ENCODE measurements around the gene DCTPP1. TPM values are rescaled to one million over a fixed set of nuclear protein-coding genes. Genes with fewer than 3 reads are reported as not detected.
"Not testable (repeated sequence)": the region's sequence is repeated elsewhere in the genome, so short reads cannot be mapped to it uniquely, and the experiment has no call there.

Gene DCTPP1
- 10 to 100 TPM; 31.6 to 37.6 TPM for total RNA-seq

- intact Hi-C loops (cut with DNase I), result loop anchor here (5.0 kb wide), 2 partner anchors 97 to 202 kb away; partner anchors contain the start of gene ZNF768
- peak; percentile 97 for DNase-seq (ENCODE audit: low spot score)
- peak within 1 kb of the TSS; percentile 55 to 66 for H3K27ac ChIP-seq
- H3K27me3 ChIP-seq (replicated peaks; ENCODE audit: insufficient read depth), result no peaks in the 10 kb centered on the region
- no peaks in the 10 kb centered on the region for H3K36me3 ChIP-seq
- WGBS, result under 1% methylated on average over 49 of the region's 49 CpGs
- peak within 1 kb of the TSS; percentile 58 to 61 for H3K4me3 ChIP-seq
- peaks cover 4% of the 10 kb centered on the region for H3K4me1 ChIP-seq (replicated peaks)
- TF ChIP-seq POLR2AphosphoS5 (IDR thresholded peaks at IDR 0.05), result peak; percentile 98
- TF ChIP-seq POLR2A (IDR thresholded peaks at IDR 0.05), result peak; percentile 57
- peak; percentile 61 to 96 (median 90) for TF ChIP-seq CTCF (IDR thresholded peaks at IDR 0.05)
- no peaks in the 10 kb centered on the region for H3K9me3 ChIP-seq
These were observed at the start of gene DCTPP1 for GRCh38 chr16:30429678-30430427. DCTPP1 (minus strand) TSS chr16:30430030; CDS start chr16:30429980, 50 bp downstream.

GRCh38 chr16:30478766-30479478 is 49.1 kb upstream of the DCTPP1 start:
- Histone ChIP-seq H3K27ac (no peak overlapping the region), H3K9me3 (no peaks in the 10 kb centered on the region), H3K36me3 (no peaks in the 10 kb centered on the region), H3K27me3 (replicated peaks; ENCODE audit: insufficient read depth) (no peaks in the 10 kb centered on the region), H3K4me1 (replicated peaks) (no peaks in the 10 kb centered on the region), H3K4me3 (no peak overlapping the region)
- no peak for DNase-seq (ENCODE audit: low spot score)
- intact Hi-C loops (cut with DNase I), result no loop called here
- WGBS, result 92% methylated on average over 12 of the region's 12 CpGs
- TF ChIP-seq POLR2A (IDR thresholded peaks at IDR 0.05), result no peak
- no peak for TF ChIP-seq POLR2AphosphoS5 (IDR thresholded peaks at IDR 0.05)
- TF ChIP-seq CTCF (IDR thresholded peaks at IDR 0.05), result no peak

GRCh38 chr16:30477773-30478172 is 47.9 kb upstream of the DCTPP1 start:
- H3K27me3 ChIP-seq (replicated peaks; ENCODE audit: insufficient read depth); H3K36me3 ChIP-seq; H3K4me1 ChIP-seq (replicated peaks); H3K27ac ChIP-seq; DNase-seq (ENCODE audit: low spot score); intact Hi-C loops (cut with DNase I); H3K4me3 ChIP-seq; H3K9me3 ChIP-seq: not testable (repeated sequence)
- WGBS, result 88% methylated on average over 3 of the region's 3 CpGs

- Histone ChIP-seq H3K27me3 (replicated peaks; ENCODE audit: insufficient read depth) (peaks cover 5% of the 10 kb centered on the region), H3K4me3 (no peak overlapping the region), H3K36me3 (no peaks in the 10 kb centered on the region), H3K4me1 (replicated peaks) (no peaks in the 10 kb centered on the region), H3K9me3 (no peaks in the 10 kb centered on the region), H3K27ac (no peak overlapping the region)
- no peak for TF ChIP-seq POLR2AphosphoS5 (IDR thresholded peaks at IDR 0.05)
- no peak for TF ChIP-seq POLR2A (IDR thresholded peaks at IDR 0.05)
- TF ChIP-seq CTCF (IDR thresholded peaks at IDR 0.05), result no peak
- no peak for DNase-seq (ENCODE audit: low spot score)
- intact Hi-C loops (cut with DNase I), result no loop called here
- WGBS, result 70% methylated on average over 3 of the region's 3 CpGs
These were observed 47.2 kb upstream of the DCTPP1 start for GRCh38 chr16:30476991-30477390.

GRCh38 chr16:30474684-30475083 is 44.9 kb upstream of the DCTPP1 start:
- intact Hi-C loops (cut with DNase I), result no loop called here
- Histone ChIP-seq H3K9me3 (no peaks in the 10 kb centered on the region), H3K27me3 (replicated peaks; ENCODE audit: insufficient read depth) (peaks cover 5% of the 10 kb centered on the region), H3K27ac (no peak overlapping the region), H3K4me3 (no peak overlapping the region), H3K36me3 (no peaks in the 10 kb centered on the region), H3K4me1 (replicated peaks) (no peaks in the 10 kb centered on the region)
- no peak for TF ChIP-seq CTCF (IDR thresholded peaks at IDR 0.05)
- no peak for TF ChIP-seq POLR2AphosphoS5 (IDR thresholded peaks at IDR 0.05)
- no peak for TF ChIP-seq POLR2A (IDR thresholded peaks at IDR 0.05)
- DNase-seq (ENCODE audit: low spot score), result no peak
- 91% methylated on average over 7 of the region's 7 CpGs for WGBS
